ENCODE results near the gene PAK4.

Gene PAK4

DNA sequence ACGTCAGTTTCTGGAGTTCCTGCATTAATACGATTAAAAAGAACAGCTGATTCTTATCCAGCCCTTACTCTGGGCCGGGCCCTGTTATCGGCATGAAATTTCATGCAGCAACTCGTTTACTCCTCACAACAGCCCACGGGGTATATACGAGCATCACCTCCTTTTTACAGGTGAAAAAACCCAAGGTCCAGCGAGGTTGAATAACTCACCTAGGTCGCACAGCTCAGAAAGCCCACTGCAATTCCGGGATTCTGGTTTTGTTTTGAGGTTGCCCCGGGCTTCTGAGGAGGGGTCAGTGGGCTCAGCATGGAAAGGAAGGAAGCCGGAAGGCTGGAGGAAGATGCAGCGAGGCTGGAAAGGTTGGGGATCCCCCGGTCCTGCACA is 42.0 kb upstream of the PAK4 start:
- Histone ChIP-seq H3K27me3 (ENCODE audit: control insufficient read depth, low read length) (peaks cover 17% of the 10 kb centered on the region), H3K27ac (ENCODE audit: low read depth, low read length) (no peak overlapping the region), H3K9me2 (replicated peaks; ENCODE audit: control insufficient read depth, low read length) (no peaks in the 10 kb centered on the region), H4K20me1 (ENCODE audit: control insufficient read depth, insufficient read depth, low read depth, low read length) (no peaks in the 10 kb centered on the region), H3K4me2 (ENCODE audit: low read length) (no peak overlapping the region), H3K9me3 (ENCODE audit: control insufficient read depth, insufficient read depth, low read length) (no peaks in the 10 kb centered on the region), H3F3A (ENCODE audit: control insufficient read depth, insufficient read depth) (no peaks in the 10 kb centered on the region), H3K79me2 (ENCODE audit: control insufficient read depth, low read length) (no peaks in the 10 kb centered on the region), H3K36me3 (ENCODE audit: control insufficient read depth, low read length) (no peaks in the 10 kb centered on the region), H3K4me3 (ENCODE audit: low read length) (no peak overlapping the region), H3K4me1 (ENCODE audit: control insufficient read depth, low read length) (no peaks in the 10 kb centered on the region)
- TF ChIP-seq, protein P1, sequence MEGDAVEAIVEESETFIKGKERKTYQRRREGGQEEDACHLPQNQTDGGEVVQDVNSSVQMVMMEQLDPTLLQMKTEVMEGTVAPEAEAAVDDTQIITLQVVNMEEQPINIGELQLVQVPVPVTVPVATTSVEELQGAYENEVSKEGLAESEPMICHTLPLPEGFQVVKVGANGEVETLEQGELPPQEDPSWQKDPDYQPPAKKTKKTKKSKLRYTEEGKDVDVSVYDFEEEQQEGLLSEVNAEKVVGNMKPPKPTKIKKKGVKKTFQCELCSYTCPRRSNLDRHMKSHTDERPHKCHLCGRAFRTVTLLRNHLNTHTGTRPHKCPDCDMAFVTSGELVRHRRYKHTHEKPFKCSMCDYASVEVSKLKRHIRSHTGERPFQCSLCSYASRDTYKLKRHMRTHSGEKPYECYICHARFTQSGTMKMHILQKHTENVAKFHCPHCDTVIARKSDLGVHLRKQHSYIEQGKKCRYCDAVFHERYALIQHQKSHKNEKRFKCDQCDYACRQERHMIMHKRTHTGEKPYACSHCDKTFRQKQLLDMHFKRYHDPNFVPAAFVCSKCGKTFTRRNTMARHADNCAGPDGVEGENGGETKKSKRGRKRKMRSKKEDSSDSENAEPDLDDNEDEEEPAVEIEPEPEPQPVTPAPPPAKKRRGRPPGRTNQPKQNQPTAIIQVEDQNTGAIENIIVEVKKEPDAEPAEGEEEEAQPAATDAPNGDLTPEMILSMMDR (IDR thresholded peaks at IDR 0.05; ENCODE audit: low read depth, low read length, poor library complexity, severe bottlenecking), result no peak
- no peak for TF ChIP-seq EZH2phosphoT487 (IDR thresholded peaks at IDR 0.05; ENCODE audit: borderline replicate concordance, low read length)

DNA sequence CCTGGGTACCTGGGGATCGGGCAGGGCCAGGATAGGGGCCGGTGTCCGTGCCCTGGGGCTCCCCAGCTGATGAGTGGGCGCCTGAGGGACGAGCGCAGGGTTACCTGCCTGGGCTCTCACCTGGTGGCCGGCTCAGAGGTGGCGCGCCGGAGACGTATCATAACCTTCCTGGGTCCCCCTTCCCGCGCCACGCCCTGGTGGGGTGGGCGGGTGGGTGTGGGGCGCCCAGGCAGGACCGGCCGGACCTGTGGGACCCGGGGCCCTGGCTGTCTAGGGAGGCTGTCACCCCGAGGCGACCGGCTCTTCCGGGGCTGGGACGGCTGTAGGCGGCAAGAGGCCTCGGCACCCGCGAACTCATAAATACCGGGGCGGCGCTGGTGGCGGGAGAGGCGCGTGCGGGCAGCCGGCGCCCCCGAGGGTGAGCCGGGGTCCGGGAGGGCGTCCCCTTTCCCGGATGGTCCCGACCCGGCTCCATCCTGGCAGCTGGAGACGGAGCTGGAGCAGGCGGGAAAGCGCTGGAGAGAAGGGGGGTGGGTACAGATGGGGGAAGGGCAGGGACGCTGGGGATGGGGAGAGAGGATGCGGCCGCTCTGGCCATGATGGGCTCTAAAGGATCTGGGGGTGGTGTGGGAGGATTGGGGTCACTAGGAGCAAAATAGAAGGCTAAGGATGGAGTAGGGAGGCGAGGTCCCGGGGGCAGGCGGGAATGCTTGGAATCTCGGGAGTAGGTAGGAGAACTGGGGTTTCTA is 41.4 kb upstream of the PAK4 start, which contains the start of gene ACP7:
ACP7 (plus strand) TSS at position 386 of the 749 bp plus-strand sequence. CDS start 902 bp downstream, outside the sequence.
- TF ChIP-seq EZH2phosphoT487 (IDR thresholded peaks at IDR 0.05; ENCODE audit: borderline replicate concordance, low read length), result no peak
- TF ChIP-seq, protein P1 (IDR thresholded peaks at IDR 0.05; ENCODE audit: low read depth, low read length, poor library complexity, severe bottlenecking), result no peak
- Histone ChIP-seq H4K20me1 (ENCODE audit: control insufficient read depth, insufficient read depth, low read depth, low read length) (no peaks in the 10 kb centered on the region), H3K4me2 (ENCODE audit: low read length) (no peak within 1 kb of the TSS), H3K4me1 (ENCODE audit: control insufficient read depth, low read length) (no peaks in the 10 kb centered on the region), H3K27me3 (ENCODE audit: control insufficient read depth, low read length) (peaks cover 17% of the 10 kb centered on the region), H3K36me3 (ENCODE audit: control insufficient read depth, low read length) (no peaks in the 10 kb centered on the region), H3K4me3 (ENCODE audit: low read length) (no peak within 1 kb of the TSS), H3K9me3 (ENCODE audit: control insufficient read depth, insufficient read depth, low read length) (no peaks in the 10 kb centered on the region), H3F3A (ENCODE audit: control insufficient read depth, insufficient read depth) (no peaks in the 10 kb centered on the region), H3K9me2 (replicated peaks; ENCODE audit: control insufficient read depth, low read length) (no peaks in the 10 kb centered on the region), H3K79me2 (ENCODE audit: control insufficient read depth, low read length) (no peaks in the 10 kb centered on the region), H3K27ac (ENCODE audit: low read depth, low read length) (no peak within 1 kb of the TSS)

DNA sequence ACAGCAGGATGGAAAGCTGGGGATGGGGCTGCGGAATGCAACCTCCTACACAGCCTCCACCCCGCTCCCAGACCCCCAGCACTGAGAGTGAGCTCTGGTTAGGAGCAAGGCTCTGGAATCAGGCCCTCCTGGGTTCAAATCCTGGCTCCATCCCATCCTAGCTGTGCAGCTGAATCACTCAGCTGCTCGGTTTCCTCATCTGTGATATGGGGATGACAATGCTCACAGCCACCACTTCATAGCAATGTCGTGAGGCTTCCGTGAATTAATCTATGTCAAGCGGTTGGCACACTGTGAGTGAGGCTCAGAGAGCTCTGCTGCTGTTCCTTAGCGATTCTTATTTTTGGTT is 40.9 kb upstream of the PAK4 start:
- Histone ChIP-seq H3K27me3 (ENCODE audit: control insufficient read depth, low read length) (peaks cover 17% of the 10 kb centered on the region), H3K4me3 (ENCODE audit: low read length) (no peak overlapping the region)

More for the DNA sequence above, 40.9 kb upstream of the PAK4 start:
- Histone ChIP-seq H3K4me2 (ENCODE audit: low read length) (no peak overlapping the region), H3K9me2 (replicated peaks; ENCODE audit: control insufficient read depth, low read length) (no peaks in the 10 kb centered on the region), H3K79me2 (ENCODE audit: control insufficient read depth, low read length) (no peaks in the 10 kb centered on the region), H3K4me1 (ENCODE audit: control insufficient read depth, low read length) (no peaks in the 10 kb centered on the region), H3K9me3 (ENCODE audit: control insufficient read depth, insufficient read depth, low read length) (no peaks in the 10 kb centered on the region), H3K27ac (ENCODE audit: low read depth, low read length) (no peak overlapping the region), H3K36me3 (ENCODE audit: control insufficient read depth, low read length) (no peaks in the 10 kb centered on the region), H4K20me1 (ENCODE audit: control insufficient read depth, insufficient read depth, low read depth, low read length) (no peaks in the 10 kb centered on the region), H3F3A (ENCODE audit: control insufficient read depth, insufficient read depth) (no peaks in the 10 kb centered on the region)
- TF ChIP-seq, protein P1 (IDR thresholded peaks at IDR 0.05; ENCODE audit: low read depth, low read length, poor library complexity, severe bottlenecking), result no peak
- no peak for TF ChIP-seq EZH2phosphoT487 (IDR thresholded peaks at IDR 0.05; ENCODE audit: borderline replicate concordance, low read length)
